Cardiac fibroblast (primary cell): ENCODE results near the gene NDUFS6.

Source experiments
- DNase-seq, 2 donors: peaks; one replicate each; pipeline versions ENCODE4 v3.0.0 to v3.0.0-alpha.2; 2010; ENCODE audit warnings: low read depth in 2 of 2
- H3K4me3 ChIP-seq, 2 donors: replicated peaks in 1 of 2; 1 replicate in 1 of 2; 2 replicates in 1 of 2; pipeline ENCODE4 v1.5.1; 2011; ENCODE audit warnings: low read depth in 2 of 2, low read length in 2 of 2, mild to moderate bottlenecking in 2 of 2, moderate library complexity in 1 of 2
- CTCF ChIP-seq: IDR thresholded peaks from one replicate; pipeline ENCODE4 v1.5.1; 2011; ENCODE audit warnings: low read depth, mild to moderate bottlenecking, low read length, inconsistent platforms

NDUFS6 gene

GRCh38 chr5:1860021-1860610 is 58.9 kb downstream of the NDUFS6 start:
- TF ChIP-seq CTCF: no peak
- no peak overlapping the region for H3K4me3 ChIP-seq
- DNase-seq: no peak

- H3K4me3 ChIP-seq: no peak overlapping the region
- DNase-seq: no peak
- no peak for TF ChIP-seq CTCF
These were observed 59.7 kb downstream of the NDUFS6 start for GRCh38 chr5:1860949-1861348.

GRCh38 chr5:1864896-1865440 is 63.8 kb downstream of the NDUFS6 start:
- no peak overlapping the region for H3K4me3 ChIP-seq
- DNase-seq: no peak
- no peak for TF ChIP-seq CTCF

DNA sequence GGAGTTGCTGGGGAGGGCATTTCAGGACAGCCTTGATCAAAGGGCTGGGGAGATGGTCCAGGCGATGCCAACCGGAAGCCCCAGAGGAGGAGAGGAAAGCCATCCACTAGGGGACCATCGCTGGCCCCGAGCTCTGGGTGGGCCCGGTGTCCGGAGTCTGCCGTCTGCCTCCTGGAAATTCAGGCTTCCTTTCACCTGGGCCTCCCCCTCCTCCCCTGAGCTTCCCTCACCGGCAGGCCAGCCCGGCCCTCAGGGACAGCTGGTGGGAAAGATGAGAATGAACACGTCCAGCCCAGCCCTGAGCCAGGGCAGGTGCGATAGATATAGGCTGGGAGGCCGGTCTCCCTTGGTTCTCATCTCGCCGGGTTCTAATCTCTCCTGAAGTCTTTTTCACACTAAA is 64.3 kb downstream of the NDUFS6 start:
- DNase-seq: no peak
- H3K4me3 ChIP-seq: no peak overlapping the region
- TF ChIP-seq CTCF: no peak
